Measurements from ENCODE around the gene RBMS2.

- TF ChIP-seq POLR2A (IDR thresholded peaks at IDR 0.05; ENCODE audit: extremely low read depth, insufficient read length): no peak
- TF ChIP-seq, protein P1, sequence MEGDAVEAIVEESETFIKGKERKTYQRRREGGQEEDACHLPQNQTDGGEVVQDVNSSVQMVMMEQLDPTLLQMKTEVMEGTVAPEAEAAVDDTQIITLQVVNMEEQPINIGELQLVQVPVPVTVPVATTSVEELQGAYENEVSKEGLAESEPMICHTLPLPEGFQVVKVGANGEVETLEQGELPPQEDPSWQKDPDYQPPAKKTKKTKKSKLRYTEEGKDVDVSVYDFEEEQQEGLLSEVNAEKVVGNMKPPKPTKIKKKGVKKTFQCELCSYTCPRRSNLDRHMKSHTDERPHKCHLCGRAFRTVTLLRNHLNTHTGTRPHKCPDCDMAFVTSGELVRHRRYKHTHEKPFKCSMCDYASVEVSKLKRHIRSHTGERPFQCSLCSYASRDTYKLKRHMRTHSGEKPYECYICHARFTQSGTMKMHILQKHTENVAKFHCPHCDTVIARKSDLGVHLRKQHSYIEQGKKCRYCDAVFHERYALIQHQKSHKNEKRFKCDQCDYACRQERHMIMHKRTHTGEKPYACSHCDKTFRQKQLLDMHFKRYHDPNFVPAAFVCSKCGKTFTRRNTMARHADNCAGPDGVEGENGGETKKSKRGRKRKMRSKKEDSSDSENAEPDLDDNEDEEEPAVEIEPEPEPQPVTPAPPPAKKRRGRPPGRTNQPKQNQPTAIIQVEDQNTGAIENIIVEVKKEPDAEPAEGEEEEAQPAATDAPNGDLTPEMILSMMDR (IDR thresholded peaks at IDR 0.05; ENCODE audit: low read depth, low read length): no peak
- TF ChIP-seq, protein P2, sequence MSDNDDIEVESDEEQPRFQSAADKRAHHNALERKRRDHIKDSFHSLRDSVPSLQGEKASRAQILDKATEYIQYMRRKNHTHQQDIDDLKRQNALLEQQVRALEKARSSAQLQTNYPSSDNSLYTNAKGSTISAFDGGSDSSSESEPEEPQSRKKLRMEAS (IDR thresholded peaks at IDR 0.05; ENCODE audit: low read depth, low read length): no peak
- TF ChIP-seq MYC (IDR thresholded peaks at IDR 0.05; ENCODE audit: low read depth, low read length): no peak
Observed at GRCh38 chr12:56578983-56579546, 57.4 kb downstream of the RBMS2 start.
